ENCODE data around the gene FARS2.

The FARS2 gene

DNA sequence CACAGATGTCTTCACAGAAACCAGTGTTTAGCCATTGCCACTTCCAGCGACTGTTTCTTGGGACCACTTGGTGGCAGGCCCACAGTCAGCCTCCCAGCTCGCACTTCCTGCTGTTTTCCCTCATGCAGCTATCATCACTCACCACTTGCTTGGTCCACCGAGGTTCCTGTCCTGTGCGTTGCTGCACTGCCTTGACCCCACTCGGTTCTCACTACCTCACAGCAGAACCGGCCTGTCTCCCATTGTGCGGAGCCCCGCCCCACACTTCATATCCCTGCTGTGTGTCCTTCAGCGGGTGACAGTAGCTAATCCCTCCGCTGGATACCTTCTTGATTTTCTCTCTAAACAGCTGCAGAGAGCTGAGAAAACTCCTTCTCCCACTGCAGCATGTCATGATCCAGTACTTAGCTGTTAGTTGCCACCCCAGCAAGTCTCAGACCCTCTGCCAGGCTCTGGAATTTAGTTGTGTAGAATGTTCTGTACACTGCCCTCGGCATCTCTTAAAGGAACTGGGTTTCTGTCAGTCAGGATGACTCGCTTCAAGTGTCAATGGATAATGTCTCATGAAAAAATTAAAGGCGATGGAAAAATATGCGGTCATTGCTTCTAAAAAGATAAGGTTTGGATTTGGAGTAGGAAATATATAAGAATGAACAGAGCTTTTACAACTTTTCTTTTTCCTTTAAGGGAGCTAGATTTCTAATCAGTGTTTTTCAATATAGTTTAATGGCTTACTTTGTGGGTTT is 208.0 kb downstream of the FARS2 start:
- no peak for DNase-seq (ENCODE audit: low read depth)

DNA sequence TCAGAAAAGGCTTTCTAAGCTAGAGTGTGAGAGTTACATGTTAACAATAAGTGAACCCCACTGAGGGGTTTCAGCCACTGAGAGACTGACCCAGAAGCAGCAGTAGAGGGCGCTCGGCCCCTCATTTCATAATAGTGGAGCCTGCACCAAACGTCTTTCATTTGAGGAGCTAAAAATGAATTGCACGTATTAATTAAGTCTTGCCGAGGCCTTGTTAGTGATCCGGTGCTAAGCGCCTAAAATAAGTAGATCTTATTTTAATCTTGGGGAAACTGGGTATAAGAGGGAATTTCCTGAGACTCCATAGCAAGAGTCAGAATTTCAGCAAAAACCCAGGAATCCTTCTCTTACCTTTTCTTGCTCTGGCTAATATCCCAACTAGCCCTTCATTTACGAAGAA is 209.7 kb downstream of the FARS2 start:
- no peak for DNase-seq (ENCODE audit: low read depth)

DNA sequence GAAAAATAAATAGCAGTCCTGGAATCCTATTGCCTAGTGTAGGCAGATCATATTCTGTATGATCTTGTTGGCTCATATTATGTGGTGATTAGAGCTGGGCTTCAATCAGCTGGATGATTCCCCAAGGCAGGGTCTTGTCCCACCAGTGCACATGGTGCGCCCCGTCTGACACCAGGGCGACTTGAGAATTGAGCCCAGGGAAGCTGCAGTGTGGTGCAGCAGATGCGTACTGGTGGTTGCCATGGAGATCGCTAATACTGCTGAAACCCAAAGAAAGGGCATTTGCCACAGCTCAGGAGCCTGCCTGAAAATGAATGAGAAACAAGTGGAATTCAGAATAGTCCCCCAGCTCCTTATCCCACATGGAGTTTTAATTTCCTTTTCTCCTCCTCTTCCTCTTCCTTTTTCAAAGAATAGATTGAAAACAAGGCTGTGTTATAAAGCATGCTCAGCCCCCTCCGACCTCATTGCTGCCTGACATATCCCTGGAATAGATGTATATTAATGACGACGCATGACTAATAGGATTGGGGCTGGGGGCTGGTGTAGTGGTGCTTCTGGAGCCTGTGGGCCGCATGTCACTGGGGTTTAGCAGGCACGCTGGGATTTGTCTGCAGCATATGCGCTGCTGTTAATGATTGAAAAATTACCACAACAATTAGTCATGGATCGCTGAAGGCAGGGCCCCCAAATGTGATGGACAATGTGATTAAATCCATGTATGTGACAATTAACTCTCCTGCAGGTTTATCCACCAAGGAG is 210.5 kb downstream of the FARS2 start:
- no peak for DNase-seq (ENCODE audit: low read depth)

DNA sequence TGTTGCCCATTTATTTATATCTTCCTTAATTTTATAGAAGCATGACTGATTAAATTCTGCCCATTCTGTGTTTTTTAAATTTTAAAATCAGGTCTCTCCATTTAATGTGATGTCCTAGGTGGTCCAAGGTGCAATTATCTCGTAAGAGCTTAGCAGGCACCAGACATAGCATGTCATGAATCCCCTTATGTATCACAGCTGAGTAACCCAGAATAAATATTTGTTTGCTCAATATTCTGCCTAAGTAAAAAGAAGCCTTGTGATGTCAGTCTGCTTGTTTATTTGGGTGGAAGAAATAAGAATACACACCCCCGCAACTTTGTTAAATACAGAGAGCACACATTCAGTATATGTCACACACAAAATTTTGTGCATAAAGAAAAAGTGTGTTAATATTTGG is 211.3 kb downstream of the FARS2 start:
- no peak for DNase-seq (ENCODE audit: low read depth)

DNA sequence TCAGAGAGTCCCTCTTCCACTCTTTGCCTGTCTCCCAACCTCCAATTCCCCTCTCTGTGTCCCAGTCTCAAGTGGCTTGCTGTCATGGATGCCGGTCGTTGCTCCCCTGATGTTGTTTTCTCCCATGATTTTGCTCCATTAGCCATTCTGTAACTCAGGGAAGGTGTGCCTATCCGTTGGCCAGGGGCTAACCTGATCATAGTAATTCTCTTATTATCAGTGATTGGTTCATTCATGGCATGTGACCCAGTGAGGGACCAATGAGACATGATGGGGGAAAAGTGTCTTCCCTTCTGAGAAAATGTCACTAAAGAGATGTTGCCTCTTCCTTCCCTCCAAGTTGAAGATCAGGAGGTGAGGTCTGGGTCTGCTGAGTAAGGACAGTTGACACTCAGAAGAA is 214.5 kb downstream of the FARS2 start:
- DNase-seq (ENCODE audit: low read depth) = no peak

DNA sequence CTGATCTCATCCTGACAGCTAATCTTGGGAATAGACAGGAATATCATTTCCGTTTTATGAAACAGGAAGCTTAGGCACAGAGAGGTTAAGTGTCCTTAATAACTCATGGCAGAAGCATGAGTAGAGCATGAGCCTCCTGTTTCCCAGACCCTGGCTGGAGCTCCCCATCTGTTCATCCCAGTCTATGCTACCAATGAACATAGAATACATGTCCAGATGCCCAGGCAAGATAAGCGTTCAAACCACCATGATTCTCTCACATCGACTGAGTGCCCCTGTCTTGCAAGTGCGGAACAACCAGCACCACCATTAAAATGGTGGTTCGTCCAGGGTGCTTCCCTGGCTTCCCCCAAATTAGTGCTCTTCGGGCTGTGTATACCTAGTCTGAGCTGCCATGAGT is 217.1 kb downstream of the FARS2 start:
- DNase-seq (ENCODE audit: low read depth) = no peak

DNA sequence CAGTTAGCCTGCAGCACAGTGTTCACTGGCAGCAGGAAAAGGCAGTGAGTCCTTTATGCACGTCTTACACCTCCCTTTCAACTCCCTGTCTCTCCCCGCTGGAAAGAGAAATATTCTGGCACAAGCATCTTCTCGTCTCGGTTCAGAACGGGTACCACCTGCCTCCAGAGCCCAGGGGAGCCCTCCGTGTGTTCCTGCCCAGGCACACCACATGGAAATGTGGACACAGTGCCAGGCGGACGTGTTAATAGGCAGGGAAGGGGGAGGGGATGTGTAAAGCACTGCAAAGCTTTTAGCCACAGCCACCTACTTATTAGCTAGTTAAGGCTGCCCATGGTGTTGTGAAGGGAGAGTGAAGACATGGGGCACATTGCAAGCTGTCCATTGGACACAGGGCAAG is 219.7 kb downstream of the FARS2 start:
- DNase-seq (ENCODE audit: low read depth) = no peak

DNA sequence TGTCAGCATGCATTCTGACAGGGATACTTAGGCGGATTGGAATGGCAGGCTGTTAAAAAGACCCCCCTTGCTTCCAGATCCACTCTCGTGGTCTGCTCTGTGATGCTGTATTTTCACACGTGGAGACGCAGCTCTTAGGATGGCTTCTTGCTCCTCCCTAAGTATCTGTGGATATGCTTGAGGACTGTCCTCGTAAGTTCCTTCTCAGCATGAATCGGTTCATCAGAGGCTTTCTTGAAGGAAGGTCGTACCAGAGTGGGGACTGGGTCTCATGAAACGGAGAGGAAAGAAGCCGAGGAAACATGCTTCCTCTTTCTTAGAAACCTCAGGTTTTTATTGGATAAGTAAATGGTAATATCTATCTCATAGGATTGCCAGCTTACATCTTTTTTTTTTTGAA is 220.4 kb downstream of the FARS2 start:
- no peak for DNase-seq (ENCODE audit: low read depth)

DNA sequence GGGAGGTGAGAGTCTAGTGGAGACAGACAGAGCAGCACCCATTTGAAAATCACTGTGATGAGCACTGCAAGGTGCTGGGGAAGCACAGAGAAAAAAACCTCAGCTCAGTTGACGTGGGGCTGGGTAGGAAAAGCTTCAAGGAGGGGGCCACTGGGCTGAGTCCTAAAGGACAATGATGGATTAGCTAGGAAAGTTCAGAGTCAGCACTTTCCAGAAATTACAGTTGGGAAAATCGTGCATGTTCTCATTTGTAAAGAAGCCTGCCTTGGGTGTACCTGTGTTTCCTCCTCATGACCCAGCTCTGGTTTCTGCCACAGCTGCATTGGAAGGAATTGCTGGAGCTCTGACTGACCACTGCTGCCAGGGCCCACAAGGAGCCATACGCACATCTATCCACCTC is 221.3 kb downstream of the FARS2 start:
- DNase-seq (ENCODE audit: low read depth) = no peak

DNA sequence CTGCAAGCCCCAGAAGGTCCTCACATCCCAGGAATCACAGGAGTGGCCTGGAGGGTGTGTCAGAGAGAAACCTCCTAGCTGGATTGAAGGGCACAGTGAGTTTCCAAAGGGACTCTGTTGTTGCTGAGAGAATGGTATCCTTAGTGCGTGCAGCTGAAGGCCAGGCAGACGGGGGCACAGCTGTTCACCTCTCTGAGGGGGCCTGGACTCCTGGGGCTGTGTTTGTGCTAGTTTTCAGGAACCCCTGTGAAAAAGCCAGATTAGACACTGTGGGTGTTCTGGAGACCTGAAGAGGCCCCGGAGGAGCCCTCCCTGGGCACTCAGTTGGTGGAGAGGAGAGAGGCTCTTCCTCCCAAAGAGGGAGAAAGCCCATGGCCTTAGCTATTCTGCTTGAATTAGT is 223.4 kb downstream of the FARS2 start:
- DNase-seq (ENCODE audit: low read depth) = no peak

DNA sequence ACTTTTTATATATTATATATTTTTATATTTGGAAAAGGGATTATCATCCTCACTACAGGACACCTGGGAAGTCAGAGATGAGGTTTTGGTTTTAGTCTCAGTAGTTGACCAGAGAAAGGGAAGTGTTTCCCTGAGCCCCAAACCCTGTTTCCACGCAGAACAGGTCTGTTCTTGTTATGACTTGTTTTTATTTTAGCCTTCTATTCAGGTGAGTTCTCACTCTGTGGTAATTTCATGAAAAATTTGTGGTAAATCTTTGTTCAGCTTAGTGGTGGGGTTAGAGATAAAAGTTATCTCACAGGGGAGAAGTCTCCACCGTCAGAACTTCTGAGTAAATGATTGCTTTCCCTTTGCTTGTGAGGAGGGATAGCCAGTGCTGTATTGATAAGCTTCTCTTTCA is 224.9 kb downstream of the FARS2 start:
- DNase-seq (ENCODE audit: low read depth) = no peak

DNA sequence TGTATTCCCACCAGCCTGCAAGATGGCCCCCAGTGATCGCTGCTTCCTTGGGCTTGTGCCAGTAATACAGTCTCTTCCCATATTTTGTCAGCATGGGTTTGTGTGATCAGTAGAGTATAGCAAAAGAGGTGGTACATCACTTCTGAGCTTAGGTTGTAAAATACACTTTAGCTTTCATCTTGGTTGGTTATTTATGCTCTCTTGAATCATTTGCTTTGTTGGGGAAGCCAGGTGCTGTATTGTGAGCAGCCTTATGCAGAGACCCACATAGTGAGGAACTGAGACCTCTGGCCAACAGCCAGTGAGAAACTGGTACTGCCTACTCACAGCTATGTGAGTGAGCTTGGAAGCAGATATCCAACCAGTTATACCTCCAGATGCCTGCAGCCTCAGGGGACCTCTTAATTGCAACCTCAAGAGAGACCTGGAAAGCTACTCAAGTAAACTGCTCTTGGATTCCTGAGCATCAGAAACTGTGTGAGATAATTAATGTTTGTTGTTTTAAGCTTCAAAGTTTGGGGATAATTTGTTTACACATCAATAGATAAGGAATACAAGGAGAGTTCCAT is 229.3 kb downstream of the FARS2 start:
- DNase-seq (ENCODE audit: low read depth) = no peak

DNA sequence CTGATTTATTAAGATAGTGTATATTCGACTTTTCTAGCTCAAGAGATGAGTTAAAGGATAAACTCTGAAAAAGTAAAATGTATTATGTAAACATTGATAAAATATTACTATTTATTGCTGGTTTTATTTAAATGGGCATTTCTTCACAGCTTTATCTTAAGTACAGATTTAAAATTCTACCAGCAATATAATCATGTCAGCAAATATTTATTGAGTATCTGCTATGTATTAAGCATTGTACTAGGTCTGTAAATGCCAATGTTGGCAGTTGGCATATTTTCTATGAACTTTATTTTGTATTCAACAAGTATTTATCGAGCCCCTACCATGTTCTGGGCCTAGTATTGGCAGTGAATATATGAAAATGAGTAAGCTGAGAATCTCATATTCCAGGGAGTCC is 231.0 kb downstream of the FARS2 start:
- no peak for DNase-seq (ENCODE audit: low read depth)

DNA sequence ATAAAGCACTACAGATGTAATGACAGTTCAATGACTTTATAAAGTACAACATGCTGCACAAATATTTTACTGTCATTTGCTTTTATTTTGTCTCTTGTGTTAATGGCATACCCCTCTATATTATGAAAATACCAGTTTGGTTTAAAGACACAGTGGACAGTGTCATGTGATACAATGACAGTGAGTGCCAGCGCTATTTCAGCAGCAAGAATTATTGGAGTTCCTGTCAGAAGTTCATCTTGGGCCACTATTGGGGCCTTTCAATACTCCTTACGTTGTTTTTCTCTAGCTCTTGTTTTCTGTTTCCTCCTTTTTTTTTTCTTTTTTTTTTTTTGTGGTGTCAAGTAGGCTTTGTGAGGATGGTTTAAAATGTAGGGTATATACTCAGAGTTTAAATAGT is 232.5 kb downstream of the FARS2 start:
- DNase-seq (ENCODE audit: low read depth) = no peak

DNA sequence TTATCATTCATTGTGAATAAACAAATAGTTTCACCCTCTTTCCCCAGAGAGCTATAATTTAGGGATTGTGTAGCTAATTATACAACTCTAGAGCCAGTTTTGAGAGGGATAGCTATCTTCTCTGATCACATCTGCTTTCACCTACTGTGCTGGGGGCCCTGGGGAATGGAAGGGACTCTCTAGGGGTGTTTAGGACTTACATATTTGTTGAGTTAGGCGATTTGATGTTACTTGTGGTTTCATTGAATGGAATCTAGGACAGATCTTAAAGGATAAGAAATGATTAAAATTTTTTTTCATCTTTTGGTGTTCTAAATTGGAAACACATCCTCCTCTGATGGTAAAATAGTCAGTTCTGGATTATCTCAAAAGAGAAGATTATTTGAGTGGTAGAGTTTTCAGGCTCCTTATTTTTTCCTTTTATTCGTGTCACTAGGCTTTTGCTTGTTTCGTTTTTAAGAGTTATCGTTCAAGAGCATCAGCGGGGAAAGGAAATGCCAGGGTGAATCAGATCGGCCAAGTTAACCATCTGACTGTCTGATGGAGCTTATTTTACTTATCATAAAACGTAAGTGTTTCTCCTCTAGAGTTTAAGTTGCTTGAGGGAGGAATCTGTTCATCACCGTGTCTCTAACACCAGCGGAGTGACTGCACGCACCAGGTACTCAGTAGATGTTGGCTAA is 236.7 kb downstream of the FARS2 start:
- DNase-seq (ENCODE audit: low read depth) = peak; percentile 86

DNA sequence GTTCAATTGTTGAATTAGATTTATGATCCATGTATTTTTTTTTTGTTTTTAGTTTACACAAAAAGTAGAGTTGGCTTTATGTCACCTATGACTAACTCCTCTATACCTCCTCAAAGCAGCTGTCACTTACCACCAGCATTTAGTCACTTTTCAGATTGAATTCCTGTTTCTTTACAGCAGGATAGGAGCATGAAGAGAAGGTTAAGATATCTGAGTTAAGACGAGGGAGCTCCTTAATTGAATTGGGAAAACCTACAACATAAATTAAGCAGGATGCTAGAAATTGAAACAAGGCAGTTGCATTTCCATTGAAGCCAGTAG is 237.2 kb downstream of the FARS2 start:
- no peak for DNase-seq (ENCODE audit: low read depth)

DNA sequence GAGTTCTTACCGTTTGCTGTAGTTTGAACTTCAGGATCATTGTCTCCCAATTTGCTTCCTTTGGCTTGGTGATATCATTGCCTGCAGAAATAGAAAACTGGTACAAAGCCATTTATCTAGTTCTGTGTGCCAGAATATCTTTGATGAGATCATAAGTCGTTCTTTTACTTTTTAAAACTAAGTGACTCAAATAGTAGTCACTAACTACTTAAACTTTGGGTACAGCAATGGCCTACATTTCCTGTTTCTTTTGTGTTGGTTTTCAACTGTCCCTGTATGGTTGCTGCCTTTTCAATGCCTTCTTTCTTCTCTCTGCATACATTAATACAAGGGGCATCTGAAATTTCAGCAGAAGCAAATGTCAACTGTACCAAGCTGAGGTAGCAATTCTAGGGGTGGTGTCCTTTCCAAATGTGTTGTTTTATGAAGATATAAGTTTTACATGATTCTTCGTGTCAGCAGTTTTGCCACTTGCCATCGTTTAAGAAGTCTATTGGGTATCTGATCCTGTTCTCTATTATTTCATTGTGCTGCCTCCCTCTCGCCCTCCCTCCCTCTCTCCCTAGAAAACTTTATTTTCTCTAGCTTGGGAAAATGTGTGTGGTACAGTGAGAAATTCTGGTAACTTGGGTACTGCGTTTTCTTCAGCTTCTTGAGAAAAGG is 238.5 kb downstream of the FARS2 start:
- peak; percentile 44 for DNase-seq (ENCODE audit: low read depth)

DNA sequence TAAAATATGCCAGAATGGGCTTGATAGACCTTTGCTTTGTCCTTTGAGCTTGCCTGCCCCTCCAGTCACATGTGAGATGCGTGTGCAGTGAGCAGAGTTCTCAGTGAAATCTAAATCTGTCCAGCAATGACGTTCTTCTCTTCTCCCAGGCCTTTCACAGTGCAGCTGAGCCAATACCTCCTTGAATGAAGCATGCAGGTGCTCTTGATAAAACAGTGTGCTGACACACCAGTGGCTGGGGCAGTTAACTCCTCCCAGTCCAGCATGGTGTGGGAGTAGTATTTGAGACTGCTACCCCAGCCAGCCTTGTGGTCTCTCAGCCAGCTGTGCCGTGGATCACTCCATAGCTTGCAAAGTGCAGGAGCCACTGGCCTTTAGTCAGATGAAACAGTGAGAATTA is 240.5 kb downstream of the FARS2 start:
- DNase-seq (ENCODE audit: low read depth) = no peak

DNA sequence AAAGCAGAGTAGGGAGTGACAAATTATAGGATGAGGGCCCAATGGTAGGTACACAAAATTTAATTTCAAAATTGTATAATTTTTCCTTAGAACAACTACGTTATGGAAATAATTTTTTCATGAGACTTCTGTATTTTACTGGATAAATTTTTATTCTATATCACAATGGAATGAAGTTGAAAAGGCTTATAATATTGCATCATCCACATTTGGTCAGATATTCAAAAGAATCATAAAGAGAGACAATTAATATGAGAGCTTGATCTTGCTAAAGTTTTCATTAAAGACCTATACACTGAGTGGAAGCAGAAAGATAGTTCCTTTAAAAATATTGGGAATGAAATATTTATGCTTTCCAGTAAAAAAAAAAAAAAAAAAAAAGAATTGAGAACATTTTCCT is 242.8 kb downstream of the FARS2 start:
- DNase-seq (ENCODE audit: low read depth) = no peak

DNA sequence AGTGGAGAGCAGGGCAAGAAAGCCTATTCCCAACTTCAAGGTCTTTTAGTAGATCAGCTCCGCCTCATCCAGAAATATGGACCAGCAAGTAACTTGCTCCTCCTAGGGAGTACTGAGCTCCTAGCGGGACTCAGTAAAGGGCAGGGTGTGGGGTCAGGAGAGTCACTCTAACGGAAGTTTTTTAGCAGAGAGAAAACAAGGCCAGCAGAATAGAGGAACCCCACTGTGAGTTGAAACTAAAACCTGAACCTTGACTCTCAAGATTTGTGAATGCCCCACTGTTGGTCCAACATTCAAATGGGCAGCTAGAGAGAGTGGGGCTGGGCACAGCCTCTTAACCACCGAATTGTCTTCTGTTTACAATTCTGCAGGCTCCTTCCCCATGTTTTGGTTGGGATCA is 244.8 kb downstream of the FARS2 start:
- no peak for DNase-seq (ENCODE audit: low read depth)

DNA sequence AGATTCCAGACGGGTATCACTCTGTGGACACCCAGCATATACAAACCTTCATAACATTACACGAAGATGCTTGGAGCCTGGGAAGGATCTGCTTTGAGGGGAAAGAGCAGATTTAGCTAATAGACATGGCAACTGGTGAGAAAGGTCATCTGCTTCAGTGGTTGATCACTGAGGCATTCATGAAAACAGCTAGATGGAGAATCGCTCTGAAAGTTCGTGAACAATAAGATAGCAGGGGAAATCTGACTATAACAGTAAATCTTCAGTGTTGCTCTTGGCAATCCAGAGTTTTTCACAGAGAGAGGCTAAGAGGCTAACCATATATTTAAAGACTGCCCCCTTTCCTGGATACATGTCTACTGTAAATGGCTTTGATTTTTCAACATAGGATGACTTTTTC is 245.3 kb downstream of the FARS2 start:
- no peak for DNase-seq (ENCODE audit: low read depth)

DNA sequence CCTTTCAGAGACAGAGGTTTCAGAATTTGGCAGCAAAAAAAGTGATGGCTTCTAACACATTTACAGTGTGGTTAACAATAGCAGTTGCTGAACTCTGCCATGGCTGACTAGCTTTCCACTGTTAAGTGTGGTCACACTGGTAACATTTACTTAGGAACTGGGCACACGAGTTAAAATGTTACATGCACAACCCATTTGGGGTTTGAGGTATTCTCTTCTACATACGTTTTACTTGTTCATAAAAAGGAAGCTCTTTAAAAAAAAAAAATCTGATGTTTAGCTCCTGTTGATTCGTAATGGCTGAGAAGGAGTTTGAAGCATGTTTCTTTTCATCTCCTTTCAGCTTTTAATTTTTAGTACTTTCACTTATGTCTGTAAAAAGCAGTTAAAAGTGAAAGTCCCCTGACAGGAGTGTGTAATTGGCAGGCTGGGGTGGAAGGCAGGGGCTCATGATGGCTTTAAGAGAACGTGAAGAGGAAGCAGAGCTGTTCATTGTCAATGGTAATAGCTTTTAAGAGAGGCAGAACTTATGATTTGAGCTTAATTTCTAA is 245.9 kb downstream of the FARS2 start:
- no peak for DNase-seq (ENCODE audit: low read depth)
